Kidney epithelial cell (primary cell): ENCODE data around the gene TYMP. TPM values are rescaled to one million over a fixed set of nuclear protein-coding genes. Genes with fewer than 3 reads are reported as not detected.

Source experiments
- DNase-seq: peaks from one replicate; pipeline ENCODE4 v3.0.0-alpha.2; 2010; ENCODE audit warnings: low read depth
- H3K27me3 ChIP-seq: 2 replicates; pipeline ENCODE4 v1.6.0; 2011; ENCODE audit warnings: low read length; ENCODE audit not compliant: control insufficient read depth, insufficient read depth
- H3K36me3 ChIP-seq: 2 replicates; pipeline ENCODE4 v1.5.1; 2011; ENCODE audit warnings: low read length; ENCODE audit not compliant: control insufficient read depth, insufficient read depth
- H3K4me3 ChIP-seq: 2 replicates; pipeline ENCODE4 v1.5.1; 2011; ENCODE audit warnings: low read depth, mild to moderate bottlenecking, control low read depth, low read length
- CTCF ChIP-seq: IDR thresholded peaks from 2 replicates; pipeline ENCODE4 v1.5.1; 2011; ENCODE audit warnings: mild to moderate bottlenecking, moderate library complexity, low read length, control low read depth, inconsistent platforms; ENCODE audit not compliant: insufficient read depth, poor library complexity, severe bottlenecking
- total RNA-seq: library from RNA; depleted of rRNA; stranded (reverse); fragments of >200 nt; gene quantifications from 2 replicates; pipeline ENCODE4 v1.2.3, GENCODE V29; 2015

The TYMP gene
- total RNA-seq, 1 donor from 2014 or later = 53.1 TPM

- peaks cover 3% of the 10 kb centered on the region for H3K27me3 ChIP-seq
- no peak overlapping the region for H3K4me3 ChIP-seq
- H3K36me3 ChIP-seq = no peaks in the 10 kb centered on the region
- DNase-seq = no peak
- TF ChIP-seq CTCF = no peak
Observed at GRCh38 chr22:50567721-50568252, 38.0 kb upstream of the TYMP start.

GRCh38 chr22:50564289-50564688 is 34.5 kb upstream of the TYMP start:
- Histone ChIP-seq H3K27me3 (peaks cover 3% of the 10 kb centered on the region), H3K4me3 (no peak overlapping the region), H3K36me3 (no peaks in the 10 kb centered on the region)
- TF ChIP-seq CTCF = no peak
- DNase-seq = no peak

- DNase-seq = no peak
- Histone ChIP-seq H3K36me3 (no peaks in the 10 kb centered on the region), H3K27me3 (peaks cover 4% of the 10 kb centered on the region), H3K4me3 (peak overlapping the region; percentile 55)
- no peak for TF ChIP-seq CTCF
Observed at GRCh38 chr22:50563413-50564160, 33.8 kb upstream of the TYMP start.

- H3K4me3 ChIP-seq = peak within 1 kb of the TSS; percentile 55
- TF ChIP-seq CTCF = peak; percentile 77
- H3K36me3 ChIP-seq = no peaks in the 10 kb centered on the region
- DNase-seq = peak; percentile 61
- H3K27me3 ChIP-seq = peaks cover 5% of the 10 kb centered on the region
Observed at GRCh38 chr22:50562523-50563412, 33.0 kb upstream of the TYMP start, which contains the start of gene SYCE3. TSS of gene SYCE3 (minus strand) at chr22:50562919. CDS start at chr22:50556405, 6,514 bp downstream.

GRCh38 chr22:50561401-50562358 is 31.9 kb upstream of the TYMP start:
- Histone ChIP-seq H3K27me3 (peaks cover 5% of the 10 kb centered on the region), H3K4me3 (no peak overlapping the region), H3K36me3 (no peaks in the 10 kb centered on the region)
- DNase-seq = no peak
- no peak for TF ChIP-seq CTCF
